Large intestine (tissue), 3 donors: ENCODE results near the gene SCGN. TPM values are rescaled to one million over a fixed set of nuclear protein-coding genes. Genes with fewer than 3 reads are reported as not detected.

ENCODE experiments used
- DNase-seq, 2 donors: peaks; one replicate each; pipeline versions ENCODE4 v3.0.0 to v3.0.0-alpha.2; 2013
- H3K27ac ChIP-seq: one replicate; pipeline ENCODE4 v1.5.1; 2013; ENCODE audit warnings: low read length
- H3K27me3 ChIP-seq: 2 replicates; pipeline ENCODE4 v1.6.1; 2013; ENCODE audit warnings: low read length; ENCODE audit not compliant: control insufficient read depth, insufficient read depth
- H3K36me3 ChIP-seq: 2 replicates; pipeline ENCODE4 v1.6.1; 2013; ENCODE audit warnings: low read length; ENCODE audit not compliant: control insufficient read depth, insufficient read depth
- H3K4me1 ChIP-seq: one replicate; pipeline ENCODE4 v1.6.1; 2013; ENCODE audit warnings: low read length; ENCODE audit not compliant: control insufficient read depth, insufficient read depth
- H3K4me3 ChIP-seq: one replicate; pipeline ENCODE4 v1.5.1; 2013; ENCODE audit warnings: low read length
- H3K9me3 ChIP-seq: one replicate; pipeline ENCODE4 v1.6.1; 2013; ENCODE audit warnings: mild to moderate bottlenecking, low read depth, low read length, moderate library complexity; ENCODE audit not compliant: control insufficient read depth
- WGBS: methylation state at CpG from one replicate; pipeline ENCODE4 v1.1.5; 2013; ENCODE audit warnings: low lambda C conversion rate; ENCODE audit not compliant: insufficient coverage; 5-methylcytosine and 5-hydroxymethylcytosine counted together
- polyA plus RNA-seq: library from polyadenylated mRNA; unstranded; fragments of 120-200 nt; gene quantifications from one replicate; pipeline ENCODE4 v1.2.1, GENCODE V29; 2013

SCGN gene
- polyA plus RNA-seq, 1 donor, result 36.9 TPM

- H3K4me3 ChIP-seq, result no peak overlapping the region
Measured at GRCh38 chr6:25676775-25677174, 24.8 kb downstream of the SCGN start.

GRCh38 chr6:25681848-25682247, 29.8 kb downstream of the SCGN start:
- no CpG with 5 or more reads among the region's 3 CpGs for whole genome bisulfite sequencing
- Histone ChIP-seq H3K27me3 (no peaks in the 10 kb centered on the region), H3K27ac (no peak overlapping the region)

More at GRCh38 chr6:25676775-25677174, 24.8 kb downstream of the SCGN start:
- Histone ChIP-seq H3K27me3 (no peaks in the 10 kb centered on the region), H3K4me1 (no peaks in the 10 kb centered on the region), H3K9me3 (no peaks in the 10 kb centered on the region), H3K27ac (no peak overlapping the region), H3K36me3 (no peaks in the 10 kb centered on the region)
- WGBS, result 59% methylated on average over 3 of the region's 5 CpGs
- DNase-seq, result no peak

GRCh38 chr6:25682324-25682723, 30.3 kb downstream of the SCGN start:
- Histone ChIP-seq H3K4me1 (no peaks in the 10 kb centered on the region), H3K36me3 (no peaks in the 10 kb centered on the region), H3K4me3 (no peak overlapping the region), H3K27me3 (no peaks in the 10 kb centered on the region), H3K9me3 (no peaks in the 10 kb centered on the region), H3K27ac (no peak overlapping the region)
- no peak for DNase-seq
- WGBS, result no CpG with 5 or more reads among the region's 4 CpGs

More at GRCh38 chr6:25681848-25682247, 29.8 kb downstream of the SCGN start:
- Histone ChIP-seq H3K4me3 (no peak overlapping the region), H3K9me3 (no peaks in the 10 kb centered on the region), H3K4me1 (no peaks in the 10 kb centered on the region), H3K36me3 (no peaks in the 10 kb centered on the region)
- DNase-seq, result no peak

- Histone ChIP-seq H3K36me3 (no peaks in the 10 kb centered on the region), H3K9me3 (no peaks in the 10 kb centered on the region), H3K4me3 (no peak overlapping the region), H3K27me3 (no peaks in the 10 kb centered on the region), H3K4me1 (no peaks in the 10 kb centered on the region), H3K27ac (no peak overlapping the region)
- WGBS, result no CpG with 5 or more reads among the region's 2 CpGs
- DNase-seq, result no peak
Measured at GRCh38 chr6:25684565-25684964, 32.5 kb downstream of the SCGN start.

- Histone ChIP-seq H3K36me3 (no peaks in the 10 kb centered on the region), H3K9me3 (no peaks in the 10 kb centered on the region), H3K27ac (no peak overlapping the region), H3K4me1 (no peaks in the 10 kb centered on the region), H3K27me3 (no peaks in the 10 kb centered on the region), H3K4me3 (no peak overlapping the region)
- no peak for DNase-seq
- no CpG with 5 or more reads among the region's 1 CpG for WGBS
Measured at GRCh38 chr6:25685251-25685650, 33.2 kb downstream of the SCGN start.

- 100% methylated on average over 1 of the region's 5 CpGs for WGBS
- DNase-seq, result no peak
- no peaks in the 10 kb centered on the region for H3K4me1 ChIP-seq
Measured at GRCh38 chr6:25685896-25686295, 33.9 kb downstream of the SCGN start.

GRCh38 chr6:25686856-25687255, 34.8 kb downstream of the SCGN start:
- no peaks in the 10 kb centered on the region for H3K9me3 ChIP-seq
- DNase-seq, result no peak
- no peaks in the 10 kb centered on the region for H3K4me1 ChIP-seq
- H3K27me3 ChIP-seq, result no peaks in the 10 kb centered on the region
- no peaks in the 10 kb centered on the region for H3K36me3 ChIP-seq
- no peak overlapping the region for H3K4me3 ChIP-seq
- H3K27ac ChIP-seq, result no peak overlapping the region

More at GRCh38 chr6:25685896-25686295, 33.9 kb downstream of the SCGN start:
- Histone ChIP-seq H3K36me3 (no peaks in the 10 kb centered on the region), H3K27ac (no peak overlapping the region), H3K4me3 (no peak overlapping the region), H3K27me3 (no peaks in the 10 kb centered on the region), H3K9me3 (no peaks in the 10 kb centered on the region)

- no peaks in the 10 kb centered on the region for H3K27me3 ChIP-seq
- H3K27ac ChIP-seq, result no peak overlapping the region
- WGBS, result no CpG with 5 or more reads among the region's 1 CpG
- DNase-seq, result no peak
- H3K9me3 ChIP-seq, result no peaks in the 10 kb centered on the region
- no peaks in the 10 kb centered on the region for H3K4me1 ChIP-seq
- H3K36me3 ChIP-seq, result no peaks in the 10 kb centered on the region
- H3K4me3 ChIP-seq, result no peak overlapping the region
Measured at GRCh38 chr6:25689966-25690365, 38.0 kb downstream of the SCGN start.

- DNase-seq, result no peak
- H3K27me3 ChIP-seq, result no peaks in the 10 kb centered on the region
- H3K36me3 ChIP-seq, result no peaks in the 10 kb centered on the region
- WGBS, result 83% methylated on average over 1 of the region's 3 CpGs
- no peaks in the 10 kb centered on the region for H3K4me1 ChIP-seq
- H3K4me3 ChIP-seq, result no peak overlapping the region
- H3K9me3 ChIP-seq, result no peaks in the 10 kb centered on the region
- H3K27ac ChIP-seq, result no peak overlapping the region
Measured at GRCh38 chr6:25691894-25692293, 39.9 kb downstream of the SCGN start.

- no peaks in the 10 kb centered on the region for H3K9me3 ChIP-seq
- H3K27ac ChIP-seq, result no peak overlapping the region
- WGBS, result no CpG with 5 or more reads among the region's 3 CpGs
- no peak for DNase-seq
- H3K4me3 ChIP-seq, result no peak overlapping the region
- no peaks in the 10 kb centered on the region for H3K4me1 ChIP-seq
- no peaks in the 10 kb centered on the region for H3K36me3 ChIP-seq
- no peaks in the 10 kb centered on the region for H3K27me3 ChIP-seq
Measured at GRCh38 chr6:25692472-25692871, 40.5 kb downstream of the SCGN start.

GRCh38 chr6:25694366-25694765, 42.4 kb downstream of the SCGN start:
- no peaks in the 10 kb centered on the region for H3K36me3 ChIP-seq
- no peaks in the 10 kb centered on the region for H3K9me3 ChIP-seq
- WGBS, result 100% methylated on average over 2 of the region's 4 CpGs
- H3K4me1 ChIP-seq, result no peaks in the 10 kb centered on the region
- DNase-seq, result no peak
- no peaks in the 10 kb centered on the region for H3K27me3 ChIP-seq
- H3K27ac ChIP-seq, result no peak overlapping the region
- no peak overlapping the region for H3K4me3 ChIP-seq
